BJ (cell line): Measurements from ENCODE around the gene CD70. TPM values are rescaled to one million over a fixed set of nuclear protein-coding genes. Genes with fewer than 3 reads are reported as not detected.
"Not testable (repeated sequence)": the region's sequence is repeated elsewhere in the genome, so short reads cannot be mapped to it uniquely, and the experiment has no call there.

Experiments
- CTCF ChIA-PET: fragments of 350-600 bp; formaldehyde crosslinking; extraction: SDS; loops from one replicate; lab custom pipeline; 2021; ENCODE audit warnings: antibody characterized with exemption, inconsistent platforms; lab: Yijun Ruan, JAX
- POLR2A ChIA-PET: fragments of 300-600 bp; sonication (Branson Sonifier 250); formaldehyde crosslinking; extraction: SDS; loops from one replicate; lab custom pipeline; 2021; ENCODE audit warnings: antibody characterized with exemption; lab: Charles Lee
- DNase-seq: peaks from one replicate; pipeline ENCODE4 v3.0.0-alpha.2; 2011; ENCODE audit warnings: low read depth
- H3K27me3 ChIP-seq: 2 replicates; pipeline ENCODE4 v1.6.0; 2011; ENCODE audit warnings: low read length; ENCODE audit not compliant: control insufficient read depth, insufficient read depth
- H3K36me3 ChIP-seq: 2 replicates; pipeline ENCODE4 v1.5.1; 2011; ENCODE audit warnings: low read length; ENCODE audit not compliant: control insufficient read depth, insufficient read depth
- H3K4me3 ChIP-seq: 2 replicates; pipeline ENCODE4 v1.5.1; 2011; ENCODE audit warnings: low read depth, mild to moderate bottlenecking, control low read depth, low read length
- polyA plus RNA-seq: library from polyadenylated mRNA; depleted of rRNA; stranded (reverse); fragments of >200 nt; gene quantifications from 2 replicates; pipeline ENCODE4 v1.2.3, GENCODE V29; 2011
- TF ChIP-seq, protein P1 (sequence below): IDR thresholded peaks from 2 replicates; pipeline ENCODE4 v1.5.1; 2011; ENCODE audit warnings: low read depth, mild to moderate bottlenecking, control low read depth, inconsistent platforms, low read length, moderate library complexity; ENCODE audit not compliant: insufficient read depth

The CD70 gene
- polyA plus RNA-seq, 1 experiment: not detected

DNA sequence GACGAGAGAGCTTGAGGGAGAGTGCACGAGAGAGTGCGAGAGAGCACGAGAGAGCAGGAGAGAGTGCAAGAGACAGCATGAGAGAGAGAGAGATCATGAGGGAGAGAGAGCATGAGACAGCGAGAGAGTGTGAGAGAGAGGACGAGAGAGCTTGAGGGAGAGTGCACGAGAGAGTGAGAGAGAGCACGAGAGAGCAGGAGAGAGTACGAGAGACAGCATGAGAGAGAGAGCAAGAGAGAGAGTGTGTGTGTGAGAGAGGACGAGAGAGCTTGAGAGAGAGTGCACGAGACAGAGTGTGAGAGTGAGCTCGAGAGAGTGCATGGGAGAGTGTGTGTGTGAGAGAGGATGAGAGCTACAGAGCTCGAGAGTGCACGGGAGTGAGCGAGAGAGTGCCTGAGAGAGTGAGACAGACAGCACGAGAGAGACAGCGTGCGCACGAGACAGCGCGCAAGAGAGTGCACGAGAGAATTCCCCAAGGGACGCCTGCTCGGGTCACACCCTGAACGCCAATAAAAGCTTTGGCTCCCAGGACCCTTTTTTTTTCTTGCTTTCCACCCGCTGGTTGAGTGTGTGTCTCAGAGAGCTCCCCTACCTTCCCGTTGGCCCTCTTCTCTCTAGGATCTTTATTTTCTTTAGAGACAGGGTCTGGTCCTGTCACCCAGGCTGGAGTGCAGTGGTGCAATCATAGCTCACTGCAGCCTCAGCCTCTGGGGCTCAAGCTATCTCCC, 3.7 kb downstream of the CD70 start:
- Histone ChIP-seq H3K36me3 (no peaks in the 10 kb centered on the region), H3K27me3 (peaks cover 33% of the 10 kb centered on the region), H3K4me3 (no peak overlapping the region)
- DNase-seq: no peak
- ChIA-PET POLR2A (no interaction called here), CTCF (interaction anchor here (0.9 kb wide), 1 partner anchor 46 kb away, joined by 3 read pairs; no protein-coding TSS in a partner anchor)
- TF ChIP-seq, protein P1, sequence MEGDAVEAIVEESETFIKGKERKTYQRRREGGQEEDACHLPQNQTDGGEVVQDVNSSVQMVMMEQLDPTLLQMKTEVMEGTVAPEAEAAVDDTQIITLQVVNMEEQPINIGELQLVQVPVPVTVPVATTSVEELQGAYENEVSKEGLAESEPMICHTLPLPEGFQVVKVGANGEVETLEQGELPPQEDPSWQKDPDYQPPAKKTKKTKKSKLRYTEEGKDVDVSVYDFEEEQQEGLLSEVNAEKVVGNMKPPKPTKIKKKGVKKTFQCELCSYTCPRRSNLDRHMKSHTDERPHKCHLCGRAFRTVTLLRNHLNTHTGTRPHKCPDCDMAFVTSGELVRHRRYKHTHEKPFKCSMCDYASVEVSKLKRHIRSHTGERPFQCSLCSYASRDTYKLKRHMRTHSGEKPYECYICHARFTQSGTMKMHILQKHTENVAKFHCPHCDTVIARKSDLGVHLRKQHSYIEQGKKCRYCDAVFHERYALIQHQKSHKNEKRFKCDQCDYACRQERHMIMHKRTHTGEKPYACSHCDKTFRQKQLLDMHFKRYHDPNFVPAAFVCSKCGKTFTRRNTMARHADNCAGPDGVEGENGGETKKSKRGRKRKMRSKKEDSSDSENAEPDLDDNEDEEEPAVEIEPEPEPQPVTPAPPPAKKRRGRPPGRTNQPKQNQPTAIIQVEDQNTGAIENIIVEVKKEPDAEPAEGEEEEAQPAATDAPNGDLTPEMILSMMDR: no peak

DNA sequence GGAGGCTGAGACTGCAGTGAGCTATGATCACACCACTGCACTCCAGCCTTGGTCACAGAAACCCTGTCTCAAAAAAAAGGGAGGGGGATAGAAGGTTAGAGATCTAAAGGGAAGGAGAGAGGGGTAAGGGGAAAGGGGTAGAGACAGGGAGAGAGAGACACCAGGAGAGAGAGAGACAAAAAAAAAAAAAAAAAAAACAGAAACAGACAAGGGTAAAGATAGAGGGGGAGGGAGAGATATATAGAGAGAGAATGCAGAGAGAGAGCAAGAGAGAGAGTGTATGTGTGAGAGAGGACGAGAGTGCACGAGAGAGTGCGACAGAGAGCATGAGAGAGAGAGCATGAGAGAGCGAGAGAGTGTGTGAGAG, 4.2 kb downstream of the CD70 start:
- Histone ChIP-seq H3K36me3 (no peaks in the 10 kb centered on the region), H3K4me3 (no peak overlapping the region), H3K27me3 (peaks cover 33% of the 10 kb centered on the region)
- ChIA-PET POLR2A (no interaction called here), CTCF (interaction anchor here (0.6 to 1.1 kb wide), 2 partner anchors 9 to 20 kb away, joined by 3 to 4 read pairs; no protein-coding TSS in a partner anchor)
- TF ChIP-seq, protein P1: no peak
- no peak for DNase-seq

DNA sequence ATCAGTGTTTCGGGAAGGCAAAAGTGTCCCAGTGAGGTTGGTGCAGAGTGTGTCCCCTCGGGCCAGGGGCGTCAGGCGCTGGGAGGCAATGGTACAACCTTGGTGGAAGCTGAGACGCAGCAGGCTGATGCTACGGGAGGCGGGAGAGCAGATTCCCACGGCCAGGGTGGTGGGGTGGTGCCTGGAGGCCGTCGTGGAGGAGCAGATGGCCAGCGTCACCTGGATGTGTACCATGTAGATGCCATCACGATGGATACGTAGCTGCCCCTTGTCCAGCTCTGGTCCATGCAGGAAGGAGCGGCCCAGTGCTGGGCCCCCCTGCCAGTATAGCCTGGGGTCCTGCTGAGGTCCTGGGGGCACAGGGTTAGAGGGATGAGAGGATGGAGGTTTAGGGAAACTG, 4.9 kb downstream of the CD70 start:
- H3K27me3 ChIP-seq: peaks cover 30% of the 10 kb centered on the region
- CTCF ChIA-PET: interaction anchor here (0.6 to 1.1 kb wide), 2 partner anchors 8 to 21 kb away, joined by 3 to 4 read pairs; no protein-coding TSS in a partner anchor
- DNase-seq: no peak
- POLR2A ChIA-PET: no interaction called here
- no peaks in the 10 kb centered on the region for H3K36me3 ChIP-seq
- TF ChIP-seq, protein P1: no peak
- no peak overlapping the region for H3K4me3 ChIP-seq

DNA sequence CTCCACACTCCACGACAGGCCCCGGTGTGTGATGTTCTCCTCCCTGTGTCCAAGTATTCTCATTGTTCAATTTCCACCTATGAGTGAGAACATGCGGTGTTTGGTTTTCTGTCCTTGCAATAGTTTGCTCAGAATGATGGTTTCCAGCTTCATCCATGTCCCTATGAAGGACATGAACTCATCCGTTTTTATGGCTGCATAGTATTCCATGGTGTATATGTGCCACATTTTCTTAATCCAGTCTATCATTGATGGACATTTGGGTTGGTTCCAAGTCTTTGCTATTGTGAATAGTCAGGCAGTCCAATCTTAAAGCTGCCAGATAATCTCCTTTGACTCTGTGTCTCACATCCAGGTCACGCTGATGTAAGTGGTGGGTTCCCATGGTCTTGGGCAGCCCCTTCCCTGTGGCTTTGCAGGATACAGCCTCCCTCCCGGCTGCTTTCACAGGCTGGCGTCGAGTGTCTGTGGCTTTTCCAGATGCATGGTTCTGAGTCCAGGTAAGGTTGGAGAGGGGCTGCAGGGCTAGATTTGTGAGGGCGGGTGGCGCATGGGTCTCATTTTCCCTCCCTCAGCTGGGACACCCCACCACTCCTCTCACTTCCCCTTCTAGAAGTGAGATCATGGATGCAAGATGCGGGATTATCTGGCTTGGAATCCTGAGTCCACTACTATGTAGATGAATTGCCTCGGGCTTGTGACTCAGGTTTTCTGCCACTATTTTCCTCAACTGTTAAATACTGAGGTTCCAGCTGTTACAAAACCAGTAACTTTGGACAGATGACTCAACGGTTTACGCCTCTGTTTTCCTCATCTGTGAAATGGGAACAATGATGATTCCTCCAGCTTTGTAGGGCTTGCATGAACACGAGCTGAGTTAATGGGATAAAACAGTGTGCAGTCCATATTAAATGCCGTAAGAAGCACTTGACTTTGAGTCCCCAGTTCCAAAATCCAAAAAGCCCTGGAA, 8.2 kb downstream of the CD70 start:
- peaks cover 17% of the 10 kb centered on the region for H3K27me3 ChIP-seq
- CTCF ChIA-PET, DNase-seq, H3K36me3 ChIP-seq, H3K4me3 ChIP-seq, POLR2A ChIA-PET: not testable (repeated sequence)

DNA sequence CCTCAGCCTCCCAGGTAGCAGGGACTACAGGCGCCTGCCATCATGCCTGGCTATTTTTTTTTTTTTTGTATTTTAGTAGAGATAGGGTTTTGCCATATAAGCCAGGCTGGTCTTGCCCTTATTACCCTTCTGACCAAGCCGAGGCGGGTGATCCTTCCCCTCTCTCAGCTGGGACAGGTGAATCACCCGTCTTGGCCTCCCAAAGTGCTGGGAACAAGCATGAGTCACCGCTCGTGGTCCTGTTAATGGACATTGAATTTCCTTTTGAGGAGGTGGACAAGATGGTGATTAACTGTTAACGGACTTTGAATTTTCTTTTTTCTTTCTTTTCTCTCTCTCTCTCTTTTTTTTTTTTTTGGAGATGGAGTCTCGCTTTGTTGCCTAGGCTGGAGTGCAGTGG, 10.6 kb downstream of the CD70 start:
- H3K27me3 ChIP-seq: no peaks in the 10 kb centered on the region
- DNase-seq: no peak
- H3K36me3 ChIP-seq: no peaks in the 10 kb centered on the region
- TF ChIP-seq, protein P1: no peak
- ChIA-PET CTCF (no interaction called here), POLR2A (no interaction called here)
- H3K4me3 ChIP-seq: no peak overlapping the region
